Chondrocyte (in vitro differentiated cells): Measurements from ENCODE around the gene BAZ1B. TPM values are rescaled to one million over a fixed set of nuclear protein-coding genes. Genes with fewer than 3 reads are reported as not detected.
"Not testable (repeated sequence)": the region's sequence is repeated elsewhere in the genome, so short reads cannot be mapped to it uniquely, and the experiment has no call there.

Experiments used
- DNase-seq: peaks from one replicate; pipeline ENCODE4 v3.0.0; 2021; ENCODE audit warnings: mixed read lengths, low spot score
- H3K27ac Mint-ChIP-seq: one replicate; pipeline ENCODE4 v1.8.0; 2021; ENCODE audit warnings: mild to moderate bottlenecking, moderate library complexity, mixed read lengths; ENCODE audit not compliant: unreplicated experiment
- H3K27me3 Mint-ChIP-seq: 2 replicates; pipeline ENCODE4 v1.8.0; 2021; ENCODE audit warnings: low read depth, mixed read lengths
- H3K36me3 Mint-ChIP-seq: 2 replicates; pipeline ENCODE4 v1.8.0; 2021; ENCODE audit warnings: low read depth, mixed read lengths
- H3K4me1 Mint-ChIP-seq: 2 replicates; pipeline ENCODE4 v1.8.0; 2021; ENCODE audit warnings: low read depth, mild to moderate bottlenecking, mixed read lengths
- H3K4me3 Mint-ChIP-seq: one replicate; pipeline ENCODE4 v1.8.0; 2021; ENCODE audit warnings: mild to moderate bottlenecking, moderate library complexity, mixed read lengths; ENCODE audit not compliant: unreplicated experiment
- H3K9me3 Mint-ChIP-seq: 2 replicates; pipeline ENCODE4 v1.8.0; 2021; ENCODE audit warnings: low read depth, mixed read lengths
- CTCF ChIP-seq: fragments of 200-600 bp; sonication (generic); IDR thresholded peaks from 2 replicates; pipeline ENCODE4 v1.5.0; 2021; ENCODE audit warnings: antibody characterized with exemption, mild to moderate bottlenecking, moderate library complexity
- total RNA-seq: library from RNA; stranded (reverse); gene quantifications from 3 replicates; pipeline ENCODE4 v1.2.1, GENCODE V29; 2021

BAZ1B gene
- total RNA-seq, 1 donor from 2014 or later, result 65.5 TPM

GRCh38 chr7:73533742-73534141, 11.6 kb upstream of the BAZ1B start:
- Mint-ChIP-seq H3K27ac (no peak overlapping the region), H3K4me3 (no peak overlapping the region), H3K9me3 (no peaks in the 10 kb centered on the region), H3K27me3 (no peaks in the 10 kb centered on the region), H3K36me3 (peaks cover 19% of the 10 kb centered on the region), H3K4me1 (peaks cover 12% of the 10 kb centered on the region)
- DNase-seq, result no peak
- no peak for TF ChIP-seq CTCF

DNA sequence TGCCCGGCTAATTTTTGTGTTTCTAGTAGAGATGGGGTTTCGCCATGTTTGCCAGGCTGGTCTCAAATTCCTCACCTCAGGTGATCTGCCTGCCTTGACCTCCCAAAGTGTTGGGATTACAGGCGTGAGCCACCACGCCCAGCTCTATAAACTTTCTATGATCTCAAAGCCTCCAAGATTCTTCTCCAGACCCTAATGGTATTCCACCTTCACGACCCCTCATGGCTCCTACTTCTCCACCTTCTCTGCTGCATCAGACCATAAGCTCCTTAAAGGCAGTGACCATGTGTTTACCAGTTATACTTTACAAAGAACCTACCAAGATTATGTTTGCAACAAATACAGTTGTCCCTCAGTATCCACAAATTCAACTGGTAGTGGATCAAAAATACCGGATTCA, 10.1 kb upstream of the BAZ1B start:
- no peak overlapping the region for H3K4me3 Mint-ChIP-seq
- no peaks in the 10 kb centered on the region for H3K9me3 Mint-ChIP-seq
- H3K27ac Mint-ChIP-seq, result no peak overlapping the region
- peak; percentile 6 for DNase-seq
- H3K36me3 Mint-ChIP-seq, result peaks cover 12% of the 10 kb centered on the region
- no peaks in the 10 kb centered on the region for H3K27me3 Mint-ChIP-seq
- peaks cover 12% of the 10 kb centered on the region for H3K4me1 Mint-ChIP-seq
- TF ChIP-seq CTCF, result no peak

DNA sequence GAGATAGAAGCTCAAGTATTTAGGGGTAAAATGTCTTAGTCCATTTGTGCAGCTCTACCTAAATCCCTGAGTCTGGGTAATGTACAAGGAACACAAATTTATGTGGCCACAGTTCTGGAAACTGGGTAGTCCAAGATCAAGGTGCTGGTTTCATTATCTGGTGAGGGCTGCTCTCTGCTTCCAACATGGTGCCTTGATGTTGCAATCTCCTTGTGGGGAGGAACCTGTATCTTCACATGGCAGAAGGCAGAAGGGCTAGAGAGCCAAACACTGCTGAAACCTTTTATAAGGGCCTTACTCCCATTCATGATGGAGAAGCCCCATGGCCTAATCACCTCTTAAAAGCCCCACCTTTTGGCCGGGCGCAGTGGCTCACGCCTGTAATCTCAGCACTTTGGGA, 8.7 kb upstream of the BAZ1B start:
- no peak for DNase-seq

DNA sequence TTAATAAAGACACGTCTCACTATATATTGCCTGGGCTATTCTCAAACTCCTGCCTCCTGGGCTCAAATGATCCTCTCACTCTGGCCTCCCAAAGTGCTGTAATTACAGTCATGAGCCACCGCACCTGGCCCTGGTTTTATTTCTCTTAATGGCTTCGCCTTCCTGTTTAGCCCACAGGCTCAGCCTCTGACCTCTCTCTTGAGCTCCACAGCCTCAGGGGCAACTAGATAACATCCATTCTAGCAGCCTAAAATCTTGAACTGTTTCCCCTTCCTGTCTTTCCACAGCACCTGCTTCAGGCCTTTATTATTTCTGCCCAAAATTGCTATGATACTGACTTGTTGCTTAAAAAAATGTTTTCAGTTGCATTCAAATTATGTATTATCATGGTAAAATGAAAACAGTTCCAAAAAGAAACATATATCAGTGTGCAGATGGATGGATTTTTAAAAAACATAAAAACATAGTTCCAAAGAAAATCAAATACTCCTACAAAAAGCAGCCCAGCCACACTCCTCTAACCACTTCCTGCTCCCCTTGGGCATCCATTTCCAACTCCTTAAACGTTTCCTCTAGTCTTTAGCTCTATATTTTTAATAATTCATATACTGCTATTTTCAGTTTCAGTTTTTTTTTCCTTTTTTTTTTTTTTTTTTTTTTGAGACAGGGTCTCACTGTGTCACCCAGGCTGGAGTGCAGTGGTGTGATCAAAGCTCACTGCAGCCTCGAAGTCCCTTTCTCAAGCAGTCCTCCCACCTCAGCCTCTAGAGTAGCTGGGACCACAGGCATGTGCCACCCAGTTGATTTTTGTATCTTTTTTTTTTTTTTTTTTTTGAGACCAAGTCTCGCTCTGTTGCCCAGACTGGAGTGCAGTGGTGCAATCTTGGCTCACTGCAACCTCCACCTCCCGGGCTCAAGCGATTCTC, 5.1 kb upstream of the BAZ1B start:
- DNase-seq, result peak; percentile 10
- H3K4me1 Mint-ChIP-seq, result peaks cover 9% of the 10 kb centered on the region
- no peak overlapping the region for H3K4me3 Mint-ChIP-seq
- no peak for TF ChIP-seq CTCF
- H3K27me3 Mint-ChIP-seq, result no peaks in the 10 kb centered on the region
- peak overlapping the region; percentile 37 for H3K27ac Mint-ChIP-seq
- peaks cover under 1% of the 10 kb centered on the region for H3K36me3 Mint-ChIP-seq
- no peaks in the 10 kb centered on the region for H3K9me3 Mint-ChIP-seq

More for the DNA sequence above, 8.7 kb upstream of the BAZ1B start:
- peaks cover 5% of the 10 kb centered on the region for H3K36me3 Mint-ChIP-seq
- no peak overlapping the region for H3K27ac Mint-ChIP-seq
- peaks cover 5% of the 10 kb centered on the region for H3K4me1 Mint-ChIP-seq
- no peak for TF ChIP-seq CTCF
- no peaks in the 10 kb centered on the region for H3K27me3 Mint-ChIP-seq
- H3K9me3 Mint-ChIP-seq, result no peaks in the 10 kb centered on the region
- no peak overlapping the region for H3K4me3 Mint-ChIP-seq

- not testable (repeated sequence) for H3K27me3 Mint-ChIP-seq, H3K36me3 Mint-ChIP-seq, H3K9me3 Mint-ChIP-seq, H3K4me3 Mint-ChIP-seq, H3K4me1 Mint-ChIP-seq, H3K27ac Mint-ChIP-seq
- peak; percentile 2 for DNase-seq
These were observed 4.0 kb upstream of the BAZ1B start for GRCh38 chr7:73526158-73526494.
